Measurements from ENCODE around the gene TPO.
"Not testable (repeated sequence)": the region's sequence is repeated elsewhere in the genome, so short reads cannot be mapped to it uniquely, and the experiment has no call there.

TPO gene

DNA sequence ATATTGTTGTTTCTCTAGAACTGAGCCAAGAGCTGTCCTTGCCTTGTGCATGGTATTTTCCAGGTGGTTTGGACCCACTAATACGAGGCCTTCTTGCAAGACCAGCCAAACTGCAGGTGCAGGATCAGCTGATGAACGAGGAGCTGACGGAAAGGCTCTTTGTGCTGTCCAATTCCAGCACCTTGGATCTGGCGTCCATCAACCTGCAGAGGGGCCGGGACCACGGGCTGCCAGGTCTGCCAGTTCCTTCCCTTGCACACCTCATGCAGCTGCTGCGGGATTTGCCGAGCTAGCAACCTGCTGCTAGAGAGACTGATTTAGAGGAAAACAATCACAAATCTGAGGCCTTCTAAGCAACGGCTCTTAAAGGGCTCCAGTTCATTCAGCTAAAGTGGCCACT is 74.5 kb downstream of the TPO start:
- no peak for DNase-seq

DNA sequence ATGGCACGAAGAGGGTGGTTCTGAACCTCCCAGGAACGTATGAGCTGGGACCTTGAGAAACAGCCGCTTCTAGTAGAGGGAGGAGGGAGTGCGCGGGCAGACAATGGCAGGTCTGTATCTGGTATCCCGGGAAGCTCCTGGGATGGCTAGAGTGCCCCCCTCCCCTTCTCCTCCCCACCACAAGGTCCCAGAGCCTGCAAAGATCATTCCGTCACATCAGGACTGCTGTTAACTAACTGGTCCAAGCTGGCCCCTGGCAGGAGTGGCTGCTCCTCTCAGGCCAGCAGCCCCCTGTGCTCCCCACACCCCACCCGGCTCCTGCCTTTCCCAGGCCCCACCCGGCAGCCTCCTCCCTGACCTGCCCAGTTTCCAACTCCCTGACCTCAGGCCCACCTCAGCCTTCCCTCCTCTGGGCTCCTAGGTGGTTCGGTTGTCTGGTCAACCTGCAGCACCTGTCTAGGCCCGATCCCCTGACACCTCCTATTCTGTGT is 75.0 kb downstream of the TPO start:
- no peak for DNase-seq

DNA sequence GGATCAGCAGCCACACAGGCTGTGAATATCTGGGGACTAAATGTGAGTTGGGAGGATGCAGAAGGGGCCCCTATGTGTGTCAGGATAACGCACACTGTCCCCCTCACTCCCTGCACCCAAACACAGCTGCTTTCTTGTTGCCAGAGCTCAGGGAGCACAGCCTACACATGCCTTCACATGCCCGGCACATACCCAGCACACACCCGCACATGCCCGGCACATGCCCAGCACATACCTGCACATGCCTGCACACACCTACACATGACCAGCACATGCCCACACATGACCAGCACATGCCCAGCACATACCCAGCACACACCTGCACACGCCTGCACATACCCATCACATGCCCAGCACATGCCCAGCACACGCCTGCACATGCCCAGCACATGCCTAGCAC is 75.6 kb downstream of the TPO start:
- DNase-seq, result no peak

DNA sequence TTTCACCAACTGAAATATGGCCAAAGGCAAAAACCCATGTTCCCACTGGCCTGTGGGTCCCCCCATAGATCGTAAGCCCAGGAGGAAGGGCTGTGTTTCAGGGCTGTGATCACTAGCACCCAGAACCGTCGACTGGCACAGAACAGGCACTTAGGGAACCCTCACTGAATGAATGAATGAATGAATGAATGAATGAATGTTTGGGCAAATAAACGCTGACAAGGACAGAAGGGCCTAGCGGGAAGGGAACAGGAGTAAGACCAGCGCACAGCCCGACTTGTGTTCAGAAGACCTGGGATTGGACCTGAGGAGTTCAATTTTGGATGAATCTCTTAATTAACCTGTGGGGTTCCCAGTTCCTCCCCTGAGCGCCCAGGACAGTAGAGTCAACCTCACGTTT is 76.2 kb downstream of the TPO start:
- no peak for DNase-seq

GRCh38 chr2:1490381-1490780 is 77.1 kb downstream of the TPO start:
- DNase-seq, result not testable (repeated sequence)

- no peak for DNase-seq
These were observed 78.5 kb downstream of the TPO start for GRCh38 chr2:1491751-1492150.

- DNase-seq, result not testable (repeated sequence)
These were observed 79.0 kb downstream of the TPO start for GRCh38 chr2:1492231-1492630.

- DNase-seq, result no peak
These were observed 79.6 kb downstream of the TPO start for GRCh38 chr2:1492711-1493430.

- no peak for DNase-seq
These were observed 80.3 kb downstream of the TPO start for GRCh38 chr2:1493431-1494126.

GRCh38 chr2:1494257-1494656 is 81.0 kb downstream of the TPO start:
- DNase-seq, result no peak

DNA sequence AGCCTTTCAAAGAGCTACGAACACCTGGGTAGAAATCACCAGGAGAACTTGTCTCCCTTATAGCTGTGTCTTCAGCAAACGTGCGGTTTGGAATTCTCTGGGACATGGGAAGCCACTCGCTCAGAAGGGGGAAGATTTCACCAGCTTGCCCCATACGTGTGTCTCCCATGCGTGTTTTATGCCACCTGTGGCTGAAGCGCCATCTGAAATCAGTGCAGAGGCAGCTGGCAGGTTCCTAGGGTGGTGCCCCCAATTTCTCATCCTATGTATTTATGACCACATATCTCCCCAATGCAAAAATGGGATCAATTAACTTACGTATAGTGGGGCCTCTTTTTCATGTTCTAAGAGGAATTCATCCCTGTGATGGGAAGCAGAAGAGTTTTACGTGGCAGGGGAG is 81.6 kb downstream of the TPO start:
- DNase-seq, result no peak

DNA sequence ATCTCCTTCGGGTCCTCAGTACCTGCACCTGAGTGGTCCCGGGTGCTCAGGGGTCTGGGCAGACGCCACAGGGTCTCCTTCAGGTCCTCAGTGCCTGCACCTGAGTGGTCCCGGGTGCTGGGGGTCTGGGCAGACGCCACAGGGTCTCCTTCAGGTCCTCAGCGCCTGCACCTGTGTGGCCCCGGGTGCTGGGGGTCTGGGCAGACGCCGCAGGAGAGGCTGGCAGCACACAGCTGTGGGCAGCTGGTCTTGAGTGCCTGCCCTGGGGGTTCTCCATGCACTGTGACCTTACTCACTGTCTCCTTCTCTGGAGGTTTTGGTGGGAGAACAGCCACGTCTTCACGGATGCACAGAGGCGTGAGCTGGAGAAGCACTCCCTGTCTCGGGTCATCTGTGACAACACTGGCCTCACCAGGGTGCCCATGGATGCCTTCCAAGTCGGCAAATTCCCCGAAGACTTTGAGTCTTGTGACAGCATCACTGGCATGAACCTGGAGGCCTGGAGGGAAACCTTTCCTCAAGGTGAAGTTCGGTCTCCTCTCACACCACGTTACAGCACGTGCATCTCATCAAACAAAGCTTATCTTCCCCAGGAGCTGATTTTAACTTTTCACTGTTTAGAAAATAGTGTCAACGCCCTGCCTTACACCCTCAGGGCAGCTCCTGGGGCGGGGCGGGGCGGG is 82.6 kb downstream of the TPO start:
- no peak for DNase-seq

DNA sequence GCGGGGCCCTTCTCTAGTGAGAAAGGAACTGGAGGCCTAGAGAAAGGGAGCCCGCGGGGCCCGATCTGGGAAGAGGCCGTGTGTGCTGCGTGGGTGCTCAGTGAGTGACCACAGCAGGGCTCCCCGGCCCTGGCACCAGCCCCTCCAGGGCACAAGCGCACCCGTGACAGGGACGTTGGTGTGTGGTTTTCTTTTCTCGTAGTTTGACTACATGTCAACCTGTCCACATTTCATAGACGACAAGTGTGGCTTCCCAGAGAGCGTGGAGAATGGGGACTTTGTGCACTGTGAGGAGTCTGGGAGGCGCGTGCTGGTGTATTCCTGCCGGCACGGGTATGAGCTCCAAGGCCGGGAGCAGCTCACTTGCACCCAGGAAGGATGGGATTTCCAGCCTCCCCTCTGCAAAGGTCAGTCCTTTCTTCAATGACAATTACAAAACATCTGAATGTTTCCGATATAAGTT is 83.1 kb downstream of the TPO start:
- DNase-seq, result no peak

DNA sequence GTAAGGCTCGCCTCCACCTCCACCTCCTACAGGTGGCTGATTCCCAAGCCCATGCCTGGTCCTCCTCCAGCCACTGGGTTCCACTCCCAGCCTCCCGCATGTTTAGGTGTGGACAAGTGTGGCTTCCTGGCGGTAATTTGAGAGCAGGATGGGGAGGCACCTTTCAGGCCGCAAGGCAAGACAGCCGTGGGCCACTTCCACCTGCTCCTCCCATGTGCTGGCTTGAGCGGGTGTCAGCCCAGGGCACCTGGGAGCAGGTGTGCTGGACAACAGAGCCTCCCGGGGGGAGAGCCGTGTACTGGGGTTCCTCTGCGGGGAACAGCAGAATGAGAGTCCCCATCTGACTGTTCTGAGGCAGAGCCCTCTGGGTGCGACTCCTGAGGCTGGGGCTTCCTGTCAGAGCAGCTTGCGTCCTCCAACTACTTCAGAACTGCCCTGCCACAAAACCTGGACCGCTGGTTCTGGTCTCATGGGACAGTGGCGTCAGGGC is 83.9 kb downstream of the TPO start:
- DNase-seq, result no peak

DNA sequence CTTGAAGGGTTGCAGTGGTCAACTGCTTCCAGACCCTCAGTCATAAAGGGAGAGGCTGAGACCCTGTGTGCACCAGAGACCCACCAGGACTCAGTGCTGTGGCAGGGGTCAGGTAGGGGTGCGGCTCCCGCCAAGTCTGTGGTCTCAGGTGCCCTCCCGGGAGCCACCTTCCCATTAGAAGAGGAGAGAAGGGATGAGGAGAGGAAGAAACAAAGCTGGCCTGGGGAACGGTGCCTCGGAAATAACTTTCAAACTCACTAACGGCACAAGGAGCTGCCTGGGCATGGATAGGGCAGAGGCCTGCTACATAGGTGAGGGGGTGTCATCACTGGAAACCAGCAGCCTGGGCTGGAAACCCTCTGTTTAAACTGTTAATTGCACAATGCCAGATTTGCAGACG is 84.9 kb downstream of the TPO start:
- no peak for DNase-seq

GRCh38 chr2:1499033-1499795 is 86.0 kb downstream of the TPO start:
- DNase-seq, result no peak

DNA sequence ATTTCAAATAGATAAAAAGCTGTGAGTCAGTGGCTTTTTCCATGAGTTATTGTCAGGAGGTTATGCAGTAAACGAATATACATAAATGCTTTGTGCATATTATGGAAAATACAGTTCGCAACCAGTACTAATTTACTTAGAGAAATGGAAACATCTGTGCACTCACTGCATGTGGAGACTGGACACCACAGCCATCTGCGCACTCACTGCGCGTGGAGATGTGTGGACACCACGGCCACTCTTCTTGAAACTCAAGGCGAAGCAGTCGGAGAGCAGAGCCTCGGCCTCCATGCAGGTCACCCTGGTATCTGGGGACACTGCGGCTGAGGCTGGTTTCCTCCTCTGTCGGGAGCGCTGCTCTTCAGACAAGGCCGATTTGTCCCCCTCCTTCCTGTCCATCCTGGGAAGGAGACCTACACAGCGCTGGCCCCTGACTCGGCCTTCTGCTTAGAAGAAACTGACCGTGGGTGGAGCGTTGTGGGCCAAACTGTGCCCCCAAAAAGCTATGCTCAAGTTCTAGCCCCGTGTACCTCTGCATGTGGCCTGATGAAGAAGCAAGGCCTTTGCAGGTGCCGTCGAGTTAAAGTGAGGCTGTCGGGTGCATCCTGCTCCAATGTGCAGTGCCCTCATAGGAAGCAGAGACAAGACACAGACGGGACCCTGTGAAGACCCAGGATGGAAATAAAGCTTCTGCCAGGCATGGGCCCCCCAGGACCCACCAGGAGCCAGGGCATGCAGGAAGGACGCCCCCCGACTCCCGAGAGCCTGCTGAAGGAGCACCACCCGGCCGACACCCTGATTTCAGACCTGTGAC is 88.0 kb downstream of the TPO start:
- no peak for DNase-seq

- DNase-seq, result no peak
These were observed 88.7 kb downstream of the TPO start for GRCh38 chr2:1501991-1502390.

DNA sequence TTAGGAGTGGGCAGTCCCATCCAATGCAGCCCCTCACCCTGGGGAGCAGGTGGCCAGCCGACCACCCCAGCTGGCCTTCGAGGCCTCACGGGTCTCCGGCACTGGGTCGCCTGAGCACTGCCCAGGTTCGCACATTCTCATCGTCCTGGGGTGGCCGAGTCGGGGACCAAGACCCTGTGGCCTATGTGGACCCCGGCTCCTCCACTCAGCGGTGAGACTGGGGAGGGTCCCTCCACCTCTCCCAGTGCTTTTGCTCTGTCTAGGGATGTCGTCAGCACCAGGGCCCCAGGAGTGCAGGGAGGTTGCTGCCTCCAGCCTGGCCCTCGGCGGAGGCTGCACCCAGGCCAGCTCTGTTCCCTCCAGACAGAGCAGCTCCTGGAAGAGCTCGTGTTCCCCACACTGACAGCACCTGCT is 89.6 kb downstream of the TPO start:
- DNase-seq, result no peak

DNA sequence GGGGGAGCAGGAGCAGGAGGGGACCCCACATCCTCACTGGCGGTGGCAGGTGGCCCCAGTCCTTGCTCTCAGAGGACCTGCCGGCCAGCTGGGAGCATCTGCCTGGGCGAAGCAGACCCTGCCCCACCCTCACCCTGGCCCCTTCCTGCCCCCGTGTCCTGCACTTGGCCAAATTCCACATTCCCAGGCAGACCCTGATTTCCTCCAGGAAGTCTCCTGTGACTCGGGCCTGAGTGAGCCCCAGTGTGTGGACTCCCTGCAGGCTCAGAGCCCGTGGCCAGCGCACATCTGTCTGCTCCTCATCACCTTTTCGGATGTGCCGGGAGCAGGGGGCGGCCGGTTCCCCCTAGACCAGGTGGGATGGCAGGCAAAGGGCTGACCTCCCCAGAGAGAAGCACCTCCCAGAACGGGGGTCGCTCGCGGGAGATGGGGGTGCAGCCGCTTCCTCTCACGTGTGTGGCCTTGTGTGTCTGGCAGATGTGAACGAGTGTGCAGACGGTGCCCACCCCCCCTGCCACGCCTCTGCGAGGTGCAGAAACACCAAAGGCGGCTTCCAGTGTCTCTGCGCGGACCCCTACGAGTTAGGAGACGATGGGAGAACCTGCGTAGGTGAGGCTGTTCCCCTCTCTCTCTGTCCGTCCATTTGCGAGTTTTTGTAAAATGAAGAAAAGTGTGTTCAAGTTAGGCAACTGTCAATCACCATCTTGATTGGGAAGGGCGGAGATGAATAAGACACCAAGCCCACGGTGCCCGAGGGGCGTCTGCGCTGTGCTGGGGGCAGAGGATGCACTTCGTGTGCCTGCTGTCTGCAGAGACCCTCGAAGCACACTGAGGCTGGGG is 90.4 kb downstream of the TPO start:
- no peak for DNase-seq

DNA sequence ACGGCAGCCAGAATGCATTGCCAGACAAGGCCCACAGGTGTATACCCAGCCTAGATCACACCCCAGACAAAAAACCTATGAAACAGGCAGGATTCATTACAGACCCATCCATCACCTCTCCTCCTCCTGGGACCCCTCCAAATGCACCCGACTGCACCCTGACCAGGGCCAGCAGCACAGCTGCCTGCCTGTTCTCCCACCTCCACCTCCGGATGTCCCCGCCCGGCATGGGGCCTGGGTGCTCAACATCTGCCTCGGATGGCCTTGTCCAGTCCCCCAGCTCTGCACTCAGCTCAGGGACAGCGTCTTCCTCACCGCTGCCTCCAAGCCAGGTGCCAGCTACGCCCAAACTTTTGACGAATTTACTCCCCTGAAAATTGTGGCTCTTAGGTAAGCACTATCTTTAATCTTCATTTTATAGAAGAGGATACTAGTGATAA is 91.1 kb downstream of the TPO start:
- DNase-seq, result no peak

All from SHP77 (cell line).